DND-41 (cell line): ENCODE results near the gene THEM4.

Experiments used
- EZH2 ChIP-seq: IDR thresholded peaks from 3 replicates; pipeline ENCODE4 v1.6.1; 2012; ENCODE audit warnings: borderline replicate concordance, low read depth, mild to moderate bottlenecking, moderate library complexity, low read length, inconsistent platforms; ENCODE audit not compliant: severe bottlenecking
- TF ChIP-seq, protein P1 (sequence below): IDR thresholded peaks from 2 replicates; pipeline ENCODE4 v1.5.1; 2012; ENCODE audit warnings: borderline replicate concordance, low read length, moderate library complexity, mild to moderate bottlenecking; ENCODE audit not compliant: poor library complexity, severe bottlenecking; ENCODE audit errors: extremely low read depth

DNA sequence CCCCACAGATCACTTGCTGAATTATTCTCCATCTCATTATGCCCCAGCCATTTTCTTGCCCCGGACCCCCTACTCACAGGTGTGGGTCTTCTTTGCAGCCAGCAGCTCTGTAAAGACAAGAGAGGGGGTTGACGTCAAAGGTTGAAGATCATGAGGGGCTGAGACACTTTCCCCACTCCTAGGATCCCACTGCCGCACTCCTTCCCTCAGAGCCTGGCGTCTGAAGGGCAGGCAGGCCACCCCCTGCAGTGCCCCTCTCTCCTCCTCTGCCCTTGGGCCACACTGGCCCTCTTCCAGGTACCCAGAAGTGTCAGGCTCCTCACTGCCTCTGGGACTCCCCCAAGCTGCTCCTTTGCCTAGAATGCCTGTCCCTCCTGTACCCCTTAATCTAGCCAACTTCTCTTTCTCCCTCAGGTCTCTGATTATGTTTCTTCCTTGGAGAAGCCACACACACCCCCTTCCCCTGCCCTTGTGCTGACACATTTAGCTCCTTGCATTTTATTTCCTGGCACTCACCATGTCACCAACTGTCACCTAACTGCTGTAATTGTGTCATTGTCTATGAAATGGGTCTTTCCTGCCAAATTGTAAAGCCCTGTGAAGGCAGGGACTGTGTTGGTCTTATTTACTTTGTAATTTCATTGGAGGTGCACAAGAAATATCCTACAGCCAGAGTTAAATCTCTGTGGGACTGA is 79.8 kb downstream of the THEM4 start:
- TF ChIP-seq, protein P1, sequence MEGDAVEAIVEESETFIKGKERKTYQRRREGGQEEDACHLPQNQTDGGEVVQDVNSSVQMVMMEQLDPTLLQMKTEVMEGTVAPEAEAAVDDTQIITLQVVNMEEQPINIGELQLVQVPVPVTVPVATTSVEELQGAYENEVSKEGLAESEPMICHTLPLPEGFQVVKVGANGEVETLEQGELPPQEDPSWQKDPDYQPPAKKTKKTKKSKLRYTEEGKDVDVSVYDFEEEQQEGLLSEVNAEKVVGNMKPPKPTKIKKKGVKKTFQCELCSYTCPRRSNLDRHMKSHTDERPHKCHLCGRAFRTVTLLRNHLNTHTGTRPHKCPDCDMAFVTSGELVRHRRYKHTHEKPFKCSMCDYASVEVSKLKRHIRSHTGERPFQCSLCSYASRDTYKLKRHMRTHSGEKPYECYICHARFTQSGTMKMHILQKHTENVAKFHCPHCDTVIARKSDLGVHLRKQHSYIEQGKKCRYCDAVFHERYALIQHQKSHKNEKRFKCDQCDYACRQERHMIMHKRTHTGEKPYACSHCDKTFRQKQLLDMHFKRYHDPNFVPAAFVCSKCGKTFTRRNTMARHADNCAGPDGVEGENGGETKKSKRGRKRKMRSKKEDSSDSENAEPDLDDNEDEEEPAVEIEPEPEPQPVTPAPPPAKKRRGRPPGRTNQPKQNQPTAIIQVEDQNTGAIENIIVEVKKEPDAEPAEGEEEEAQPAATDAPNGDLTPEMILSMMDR = no peak
- no peak for TF ChIP-seq EZH2
